Myocyte (in vitro differentiated cells): ENCODE data around the gene CD302. TPM values are rescaled to one million over a fixed set of nuclear protein-coding genes. Genes with fewer than 3 reads are reported as not detected.
A peak's percentile ranks its signal among the peaks of the same experiment; 100 is the strongest.
"Not testable (repeated sequence)": the region's sequence is repeated elsewhere in the genome, so short reads cannot be mapped to it uniquely, and the experiment has no call there.

ENCODE experiments used
- DNase-seq: peaks from one replicate; pipeline ENCODE4 v3.0.0-alpha.2; 2012; ENCODE audit warnings: low read depth
- total RNA-seq: library from RNA; depleted of rRNA; stranded (reverse); fragments of >200 nt; gene quantifications from 2 replicates; pipeline ENCODE4 v1.2.3, GENCODE V29; 2014

The CD302 gene
- total RNA-seq, 1 donor from 2014 or later: 5.7 TPM

GRCh38 chr2:159795841-159796690, 1.9 kb downstream of the CD302 start:
- DNase-seq: no peak

- DNase-seq: no peak
Observed at GRCh38 chr2:159793326-159793725, 4.7 kb downstream of the CD302 start.

- DNase-seq: no peak
Observed at GRCh38 chr2:159792599-159792998, 5.4 kb downstream of the CD302 start.

GRCh38 chr2:159792036-159792435, 6.0 kb downstream of the CD302 start:
- no peak for DNase-seq

- DNase-seq: no peak
Observed at GRCh38 chr2:159790323-159790722, 7.7 kb downstream of the CD302 start.

- DNase-seq: no peak
Observed at GRCh38 chr2:159788253-159788652, 9.8 kb downstream of the CD302 start.

- DNase-seq: not testable (repeated sequence)
Observed at GRCh38 chr2:159787647-159788046, 10.4 kb downstream of the CD302 start.

- DNase-seq: no peak
Observed at GRCh38 chr2:159786938-159787337, 11.1 kb downstream of the CD302 start.

- no peak for DNase-seq
Observed at GRCh38 chr2:159785195-159785594, 12.8 kb downstream of the CD302 start.

GRCh38 chr2:159784744-159785143, 13.3 kb downstream of the CD302 start:
- DNase-seq: not testable (repeated sequence)

GRCh38 chr2:159783556-159783955, 14.5 kb downstream of the CD302 start:
- no peak for DNase-seq

GRCh38 chr2:159776321-159776720, 21.7 kb downstream of the CD302 start:
- DNase-seq: no peak

- DNase-seq: no peak
Observed at GRCh38 chr2:159775021-159775420, 23.0 kb downstream of the CD302 start.

- no peak for DNase-seq
Observed at GRCh38 chr2:159774370-159774990, 23.5 kb downstream of the CD302 start.

GRCh38 chr2:159773886-159774285, 24.1 kb downstream of the CD302 start:
- no peak for DNase-seq

GRCh38 chr2:159773426-159773825, 24.6 kb downstream of the CD302 start:
- no peak for DNase-seq

GRCh38 chr2:159769147-159769546, 28.9 kb downstream of the CD302 start:
- no peak for DNase-seq

- DNase-seq: no peak
Observed at GRCh38 chr2:159762075-159762474, 35.9 kb downstream of the CD302 start.

- peak; percentile 20 for DNase-seq
Observed at GRCh38 chr2:159760326-159760725, 37.7 kb downstream of the CD302 start.

- no peak for DNase-seq
Observed at GRCh38 chr2:159759577-159759976, 38.4 kb downstream of the CD302 start.

GRCh38 chr2:159758686-159759085, 39.3 kb downstream of the CD302 start:
- no peak for DNase-seq

GRCh38 chr2:159758239-159758638, 39.8 kb downstream of the CD302 start:
- no peak for DNase-seq

- DNase-seq: no peak
Observed at GRCh38 chr2:159755788-159756187, 42.2 kb downstream of the CD302 start.
